ENCODE data around the gene PRELID2.
"Not testable (repeated sequence)": the region's sequence is repeated elsewhere in the genome, so short reads cannot be mapped to it uniquely, and the experiment has no call there.

PRELID2 gene

GRCh38 chr5:145838276-145838675 lies 3.1 kb upstream of the PRELID2 start:
- no peak for DNase-seq

GRCh38 chr5:145836241-145836640 lies 1.1 kb upstream of the PRELID2 start:
- DNase-seq: not testable (repeated sequence)

- DNase-seq: no peak
These were observed 702 bp upstream of the PRELID2 start for GRCh38 chr5:145835848-145836239.

- no peak for DNase-seq
These were observed 607 bp downstream of the PRELID2 start for GRCh38 chr5:145834554-145834916.

- no peak for DNase-seq
These were observed 1.4 kb downstream of the PRELID2 start for GRCh38 chr5:145833631-145834200.

GRCh38 chr5:145830594-145830993 lies 4.5 kb downstream of the PRELID2 start:
- DNase-seq: no peak

GRCh38 chr5:145829708-145830361 lies 5.3 kb downstream of the PRELID2 start:
- DNase-seq: no peak

GRCh38 chr5:145826895-145827674 lies 8.1 kb downstream of the PRELID2 start:
- no peak for DNase-seq

- DNase-seq: no peak
These were observed 9.4 kb downstream of the PRELID2 start for GRCh38 chr5:145825751-145826180.

- DNase-seq: no peak
These were observed 11.1 kb downstream of the PRELID2 start for GRCh38 chr5:145824040-145824439.

- no peak for DNase-seq
These were observed 16.5 kb downstream of the PRELID2 start for GRCh38 chr5:145818604-145819003.

- DNase-seq: no peak
These were observed 22.3 kb downstream of the PRELID2 start for GRCh38 chr5:145812877-145813276.

GRCh38 chr5:145811834-145812625 lies 23.1 kb downstream of the PRELID2 start:
- no peak for DNase-seq

- DNase-seq: no peak
These were observed 28.2 kb downstream of the PRELID2 start for GRCh38 chr5:145806923-145807322.

- no peak for DNase-seq
These were observed 29.3 kb downstream of the PRELID2 start for GRCh38 chr5:145805819-145806218.

- DNase-seq: no peak
These were observed 30.4 kb downstream of the PRELID2 start for GRCh38 chr5:145804701-145805100.

GRCh38 chr5:145803112-145804004 lies 31.8 kb downstream of the PRELID2 start:
- no peak for DNase-seq

GRCh38 chr5:145801195-145801594 lies 33.9 kb downstream of the PRELID2 start:
- no peak for DNase-seq

GRCh38 chr5:145800181-145800580 lies 35.0 kb downstream of the PRELID2 start:
- DNase-seq: no peak

- not testable (repeated sequence) for DNase-seq
These were observed 36.6 kb downstream of the PRELID2 start for GRCh38 chr5:145798503-145798902.

- DNase-seq: no peak
These were observed 37.8 kb downstream of the PRELID2 start for GRCh38 chr5:145797336-145797735.

- DNase-seq: no peak
These were observed 38.8 kb downstream of the PRELID2 start for GRCh38 chr5:145796318-145796717.

Data from stimulated activated CD8-positive, alpha-beta memory T cell treated with anti-CD3 and anti-CD28 coated beads, Interleukin-4, amount 100 ng/mL, for 48 hours (primary cell).